IMR-90 (cell line): ENCODE results near the gene TRAPPC12. TPM values are rescaled to one million over a fixed set of nuclear protein-coding genes. Genes with fewer than 3 reads are reported as not detected.

Experiments used
- ATAC-seq: fragments of 200-7000 bp; cut with Tn5 transposase; 2 replicates; pipeline ENCODE4 v1.9.1; 2020; ENCODE audit warnings: low read depth, mild to moderate bottlenecking, moderate library complexity
- BruUV-seq: library from RNA; stranded (reverse); fragments of 400-500 nt; replicated peaks from 2 replicates; lab custom pipeline; 2021; lab: Mats Ljungman, UMichigan
- CTCF ChIA-PET: fragments of 300-600 bp; formaldehyde crosslinking; extraction: SDS; loops from one replicate; lab custom pipeline; 2021; ENCODE audit warnings: antibody characterized with exemption; lab: Yijun Ruan, JAX
- POLR2A ChIA-PET: fragments of 300-600 bp; sonication (Branson Sonifier 250); formaldehyde crosslinking; loops from one replicate; lab custom pipeline; 2022; ENCODE audit warnings: antibody characterized with exemption; ENCODE audit not compliant: unreplicated experiment; lab: Charles Lee
- DNase-seq: peaks from one replicate; pipeline ENCODE4 v3.0.0; 2013
- H2AFZ ChIP-seq: replicated peaks from 2 replicates; pipeline ENCODE3; 2013; ENCODE audit warnings: low read length, mild to moderate bottlenecking; ENCODE audit not compliant: poor library complexity
- H2AK5ac ChIP-seq: 2 replicates; pipeline ENCODE4 v1.6.1; 2013; ENCODE audit warnings: low read depth, low read length, inconsistent platforms
- H2AK9ac ChIP-seq: replicated peaks from 2 replicates; pipeline ENCODE3; 2013; ENCODE audit warnings: mild to moderate bottlenecking, low read depth, low read length, moderate library complexity; ENCODE audit not compliant: poor library complexity
- H2BK120ac ChIP-seq: 2 replicates; pipeline ENCODE4 v1.6.1; 2013; ENCODE audit warnings: low read depth, low read length, inconsistent platforms
- H2BK15ac ChIP-seq: 3 replicates; pipeline ENCODE4 v1.6.1; 2013; ENCODE audit warnings: low read depth, low read length, inconsistent platforms
- H2BK20ac ChIP-seq: 2 replicates; pipeline ENCODE4 v1.6.1; 2013; ENCODE audit warnings: low read depth, mild to moderate bottlenecking, inconsistent platforms, low read length, moderate library complexity
- H2BK5ac ChIP-seq: 2 replicates; pipeline ENCODE4 v1.6.1; 2013; ENCODE audit warnings: mild to moderate bottlenecking, low read depth, low read length, inconsistent platforms; ENCODE audit not compliant: poor library complexity, severe bottlenecking
- H3K14ac ChIP-seq: replicated peaks from 2 replicates; pipeline ENCODE4 v1.6.1; 2013; ENCODE audit warnings: low read depth, low read length, inconsistent platforms
- H3K18ac ChIP-seq: 2 replicates; pipeline ENCODE4 v1.6.1; 2013; ENCODE audit warnings: low read depth, low read length, control low read depth
- H3K23ac ChIP-seq: 2 replicates; pipeline ENCODE4 v1.6.1; 2013; ENCODE audit warnings: low read depth, low read length, inconsistent platforms
- H3K27ac ChIP-seq: 2 replicates; pipeline ENCODE4 v1.5.1; 2013; ENCODE audit warnings: mild to moderate bottlenecking, control low read depth, low read length; ENCODE audit not compliant: insufficient read depth
- H3K27me3 ChIP-seq: 2 replicates; pipeline ENCODE4 v1.6.1; 2013; ENCODE audit warnings: low read length; ENCODE audit not compliant: control insufficient read depth, insufficient read depth
- H3K36me3 ChIP-seq: 2 replicates; pipeline ENCODE4 v1.6.1; 2013; ENCODE audit warnings: low read length, mixed read lengths; ENCODE audit not compliant: control insufficient read depth, insufficient read depth
- H3K4ac ChIP-seq: 2 replicates; pipeline ENCODE4 v1.6.1; 2013; ENCODE audit warnings: low read depth, low read length, inconsistent platforms
- H3K4me1 ChIP-seq: 2 replicates; pipeline ENCODE4 v1.6.1; 2013; ENCODE audit warnings: low read length, mixed read lengths; ENCODE audit not compliant: control insufficient read depth, insufficient read depth
- H3K4me2 ChIP-seq: 2 replicates; pipeline ENCODE4 v1.6.1; 2013; ENCODE audit warnings: low read depth, mild to moderate bottlenecking, control low read depth, low read length, moderate library complexity
- H3K4me3 ChIP-seq: 2 replicates; pipeline ENCODE4 v1.5.1; 2013; ENCODE audit warnings: low read depth, mild to moderate bottlenecking, control low read depth, low read length, moderate library complexity; ENCODE audit not compliant: insufficient read depth
- H3K56ac ChIP-seq: 2 replicates; pipeline ENCODE4 v1.6.1; 2013; ENCODE audit warnings: low read length, inconsistent platforms; ENCODE audit not compliant: insufficient read depth; ENCODE audit errors: extremely low read depth
- H3K79me1 ChIP-seq, 2 experiments: 2 replicates each; pipeline ENCODE4 v1.6.1; 2013; ENCODE audit warnings: low read length in 2 of 2, inconsistent platforms in 1 of 2, low read depth in 1 of 2
- H3K9ac ChIP-seq: 2 replicates; pipeline ENCODE4 v1.6.1; 2013; ENCODE audit warnings: low read depth, low read length, control low read depth
- H3K9me1 ChIP-seq: 2 replicates; pipeline ENCODE4 v1.6.1; 2013; ENCODE audit warnings: low read length, inconsistent platforms; ENCODE audit not compliant: insufficient read depth
- H3K9me3 ChIP-seq: 2 replicates; pipeline ENCODE4 v1.6.1; 2013; ENCODE audit warnings: low read length; ENCODE audit not compliant: control insufficient read depth, insufficient read depth
- H4K20me1 ChIP-seq: 2 replicates; pipeline ENCODE4 v1.6.1; 2013; ENCODE audit warnings: low read length, inconsistent platforms; ENCODE audit not compliant: insufficient read depth
- H4K5ac ChIP-seq: 2 replicates; pipeline ENCODE4 v1.6.1; 2013; ENCODE audit warnings: mild to moderate bottlenecking, low read depth, low read length, control low read depth
- H4K8ac ChIP-seq, 2 experiments: 2 replicates each; pipeline ENCODE4 v1.6.1; 2013; ENCODE audit warnings: low read depth in 2 of 2, low read length in 2 of 2, control low read depth in 1 of 2, inconsistent platforms in 1 of 2
- H4K91ac ChIP-seq: 2 replicates; pipeline ENCODE4 v1.6.1; 2013; ENCODE audit warnings: low read depth, low read length, inconsistent platforms; ENCODE audit not compliant: insufficient read depth
- FOS ChIP-seq: fragments of 150-350 bp; IDR thresholded peaks from 2 replicates; pipeline ENCODE4 v1.6.1; 2016; ENCODE audit warnings: low read depth, low read length
- MAFK ChIP-seq: IDR thresholded peaks from 2 replicates; pipeline ENCODE4 v1.6.1; 2012; ENCODE audit warnings: low read depth, low read length, improper control_type of control experiment
- RCOR1 ChIP-seq: IDR thresholded peaks from 2 replicates; pipeline ENCODE4 v1.6.1; 2012; ENCODE audit warnings: mild to moderate bottlenecking, low read length, improper control_type of control experiment; ENCODE audit not compliant: insufficient replicate concordance
- RFX5 ChIP-seq: IDR thresholded peaks from 2 replicates; pipeline ENCODE4 v1.8.0; 2012; ENCODE audit warnings: low read depth, mild to moderate bottlenecking, low read length, moderate library complexity
- USF2 ChIP-seq: fragments of 150-350 bp; IDR thresholded peaks from 2 replicates; pipeline ENCODE4 v1.6.1; 2017; ENCODE audit warnings: mild to moderate bottlenecking, antibody characterized with exemption, low read length, low read depth
- WGBS, 2 experiments: methylation state at CpG; one replicate each; pipeline versions ENCODE4 v1.1.5 to v1.1.7; 2013; ENCODE audit warnings: missing lambda C conversion rate in 2 of 2; ENCODE audit not compliant: insufficient read length in 1 of 2; ENCODE audit errors: extremely low coverage in 2 of 2; 5-methylcytosine and 5-hydroxymethylcytosine counted together
- dilution Hi-C: fragments of 300-500 bp; cut with HindIII; formaldehyde crosslinking; loops from one replicate; pipeline ENCODE4 v1.14.3; 2018; ENCODE audit warnings: low sequenced_read_pairs; ENCODE audit not compliant: unreplicated experiment
- in situ Hi-C: fragments of 300-500 bp; cut with MboI; formaldehyde crosslinking; loops from 3 replicates; pipeline ENCODE4 v1.14.3; 2019; ENCODE audit warnings: low sequenced_read_pairs, inconsistent platforms, mixed read lengths
- intact Hi-C: fragments of 100-400 bp; cut with micrococcal nuclease; formaldehyde crosslinking; loops from 2 replicates; pipeline ENCODE4 v1.10.0; 2022
- polyA plus RNA-seq, 3 experiments: library from polyadenylated mRNA; depleted of rRNA; stranded (reverse); fragments of >200 nt; gene quantifications; 2 replicates each; pipeline ENCODE4 v1.2.3, GENCODE V29; 2012; ENCODE audit warnings: low replicate concordance in 1 of 3
- total RNA-seq: library from RNA; depleted of rRNA; stranded (reverse); fragments of >200 nt; gene quantifications from 2 replicates; pipeline ENCODE4 v1.2.3, GENCODE V29; 2012

TRAPPC12 gene
- total and polyA plus RNA-seq, 2 of the 4 experiments (the other 2 are of a cell fraction), result 25.8 to 69.9 TPM

GRCh38 chr2:3398857-3399256 is 19.4 kb downstream of the TRAPPC12 start:
- Histone ChIP-seq H2AK9ac (no peak overlapping the region), H3K9ac (no peak overlapping the region), H4K91ac (no peak overlapping the region), H4K5ac (no peak overlapping the region), H3K23ac (no peak overlapping the region), H2BK15ac (no peak overlapping the region), H3K18ac (no peak overlapping the region), H2AK5ac (no peak overlapping the region), H3K56ac (no peak overlapping the region), H4K20me1 (peaks cover 10% of the 10 kb centered on the region), H4K8ac (no peak overlapping the region), H3K36me3 (peaks cover 31% of the 10 kb centered on the region), H3K27ac (no peak overlapping the region), H3K4me3 (no peak overlapping the region), H3K14ac (no peak overlapping the region), H3K9me1 (peaks cover 3% of the 10 kb centered on the region; the same call in 1 of the 2 replicates), H3K9me3 (peaks cover 11% of the 10 kb centered on the region), H3K4me1 (peaks cover 1% of the 10 kb centered on the region; the same call in 1 of the 2 replicates), H2BK20ac (no peak overlapping the region), H3K4me2 (no peak overlapping the region), H3K4ac (no peak overlapping the region), H3K27me3 (no peaks in the 10 kb centered on the region), H2BK120ac (no peak overlapping the region), H2BK5ac (no peak overlapping the region), H2AFZ (no peak overlapping the region), H3K79me1 (peaks cover 41 to 44% of the 10 kb centered on the region in 2 experiments)
- BruUV-seq, result no TSS peak
- POLR2A ChIA-PET, result interaction anchor here (0.5 kb wide), 1 partner anchor 191 kb away, joined by 3 read pairs; no protein-coding TSS in a partner anchor
- dilution Hi-C loops (no loop called here), intact Hi-C loops (no loop called here), in situ Hi-C loops (no loop called here)
- WGBS, 2 experiments, result no CpG with 5 or more reads among the region's 5 CpGs
- no peak for DNase-seq
- ATAC-seq, result no peak
- CTCF ChIA-PET, result no interaction called here
- no peak for TF ChIP-seq RFX5
- no peak for TF ChIP-seq MAFK
- TF ChIP-seq FOS, result no peak
- TF ChIP-seq USF2, result no peak
- no peak for TF ChIP-seq RCOR1
